Fibroblast of lung (primary cell): ENCODE measurements around the gene GAB1. TPM values are rescaled to one million over a fixed set of nuclear protein-coding genes. Genes with fewer than 3 reads are reported as not detected.

ENCODE experiments used
- DNase-seq, 2 donors: peaks; one replicate each; pipeline versions ENCODE4 v3.0.0 to v3.0.0-alpha.2; 2010; ENCODE audit warnings: low read depth in 2 of 2
- H2AFZ ChIP-seq: 2 replicates; pipeline ENCODE4 v1.5.1; 2012; ENCODE audit warnings: low read length, control low read depth, inconsistent platforms
- H3K27ac ChIP-seq: 2 replicates; pipeline ENCODE4 v1.5.1; 2011; ENCODE audit warnings: low read length, control low read depth; ENCODE audit not compliant: insufficient read depth
- H3K27me3 ChIP-seq: 2 replicates; pipeline ENCODE4 v1.5.1; 2011; ENCODE audit warnings: mild to moderate bottlenecking, low read length; ENCODE audit not compliant: control insufficient read depth, insufficient read depth
- H3K36me3 ChIP-seq: 2 replicates; pipeline ENCODE4 v1.5.1; 2011; ENCODE audit warnings: low read length; ENCODE audit not compliant: control insufficient read depth, insufficient read depth
- H3K4me1 ChIP-seq: 2 replicates; pipeline ENCODE4 v1.5.1; 2011; ENCODE audit warnings: low read length; ENCODE audit not compliant: control insufficient read depth, insufficient read depth; ENCODE audit errors: extremely low read depth
- H3K4me2 ChIP-seq: 2 replicates; pipeline ENCODE4 v1.5.1; 2011; ENCODE audit warnings: low read length, control low read depth; ENCODE audit not compliant: insufficient read depth; ENCODE audit errors: extremely low read depth
- H3K4me3 ChIP-seq, 4 experiments: fragments of 200-600 bp in 1 of 4; sonication (generic) in 1 of 4; replicated peaks in 1 of 4; 2 replicates each; pipeline ENCODE4 v1.5.1; 2011 to 2016; ENCODE audit warnings: low read length in 4 of 4, low read depth in 3 of 4, mild to moderate bottlenecking in 3 of 4, control low read depth in 2 of 4, inconsistent platforms in 1 of 4, mixed read lengths in 1 of 4; ENCODE audit not compliant: insufficient read depth in 1 of 4; ENCODE audit errors: control extremely low read depth in 1 of 4
- H3K79me2 ChIP-seq: 2 replicates; pipeline ENCODE4 v1.5.1; 2012; ENCODE audit warnings: mild to moderate bottlenecking, low read length, inconsistent platforms; ENCODE audit not compliant: control insufficient read depth, insufficient read depth
- H3K9ac ChIP-seq: 2 replicates; pipeline ENCODE4 v1.5.1; 2011; ENCODE audit warnings: mild to moderate bottlenecking, low read length, control low read depth; ENCODE audit not compliant: insufficient read depth
- H3K9me3 ChIP-seq: 2 replicates; pipeline ENCODE4 v1.5.1; 2012; ENCODE audit warnings: low read depth, low read length; ENCODE audit not compliant: control insufficient read depth, insufficient read depth
- H4K20me1 ChIP-seq: 2 replicates; pipeline ENCODE4 v1.5.1; 2011; ENCODE audit warnings: low read length; ENCODE audit not compliant: control insufficient read depth, insufficient read depth; ENCODE audit errors: extremely low read depth
- CTCF ChIP-seq, 2 donors: IDR thresholded peaks in 1 of 2; conservative IDR thresholded peaks in 1 of 2; 1 replicate in 1 of 2; 2 replicates in 1 of 2; pipeline ENCODE4 v1.5.1; 2011 to 2012; ENCODE audit warnings: low read length in 2 of 2, control low read depth in 1 of 2, inconsistent platforms in 1 of 2, low read depth in 1 of 2, mild to moderate bottlenecking in 1 of 2
- EZH2 ChIP-seq: IDR thresholded peaks from 2 replicates; pipeline ENCODE4 v1.5.1; 2012; ENCODE audit warnings: low read length, control low read depth, mild to moderate bottlenecking; ENCODE audit errors: missing control alignments
- polyA plus RNA-seq, 2 donors: library from polyadenylated mRNA; depleted of rRNA in 1 of 2; stranded (reverse) in 1 of 2; unstranded in 1 of 2; fragments of >200 nt; gene quantifications; 2 replicates each; pipeline ENCODE4 v1.2.1, GENCODE V29; 2011 to 2012; ENCODE audit warnings: missing spikeins in 1 of 2
- total RNA-seq: library from RNA; depleted of rRNA; stranded (reverse); fragments of >200 nt; gene quantifications from 2 replicates; pipeline ENCODE4 v1.2.1, GENCODE V29; 2014

GAB1 gene
- total and polyA plus RNA-seq, 2 donors (not counting 1 experiment from before 2014, with no cell fraction given): 10.6 to 18.0 TPM

- Histone ChIP-seq H3K9ac (no peak overlapping the region), H2AFZ (no peak overlapping the region), H3K79me2 (no peaks in the 10 kb centered on the region), H3K9me3 (no peaks in the 10 kb centered on the region), H3K4me3 (no peak overlapping the region), H3K27ac (no peak overlapping the region), H3K27me3 (no peaks in the 10 kb centered on the region), H4K20me1 (no peaks in the 10 kb centered on the region), H3K4me2 (no peak overlapping the region), H3K36me3 (no peaks in the 10 kb centered on the region), H3K4me1 (no peaks in the 10 kb centered on the region)
- TF ChIP-seq CTCF (conservative IDR thresholded peaks at IDR 0.05 in 1 of 2, IDR thresholded peaks at IDR 0.05 in 1 of 2; ENCODE audit: low read depth in 1 of 2, low read length in 2 of 2) (no peak), EZH2 (no peak)
- no peak for DNase-seq
Measured at GRCh38 chr4:143300860-143301259, 35.8 kb upstream of the GAB1 start.

DNA sequence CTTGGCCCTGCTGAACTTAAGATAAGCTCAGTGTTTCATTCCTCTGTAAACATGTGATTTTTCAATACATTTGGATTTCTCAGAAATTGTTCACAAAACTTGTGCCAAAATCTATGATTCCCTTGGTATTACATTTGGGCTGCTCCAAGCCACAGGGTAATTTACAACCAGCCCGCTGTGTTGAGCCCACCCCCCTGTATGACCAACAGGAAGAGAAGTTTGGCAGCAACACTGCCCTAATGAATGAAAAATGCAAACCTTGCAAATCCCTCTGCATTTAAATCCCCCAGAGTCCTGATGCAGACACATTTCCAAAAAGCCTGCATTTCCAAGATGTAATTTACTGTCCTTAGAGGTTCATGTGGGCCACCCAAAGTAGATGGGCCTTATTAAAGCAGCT, 34.1 kb upstream of the GAB1 start:
- no peak overlapping the region for H3K4me2 ChIP-seq

DNA sequence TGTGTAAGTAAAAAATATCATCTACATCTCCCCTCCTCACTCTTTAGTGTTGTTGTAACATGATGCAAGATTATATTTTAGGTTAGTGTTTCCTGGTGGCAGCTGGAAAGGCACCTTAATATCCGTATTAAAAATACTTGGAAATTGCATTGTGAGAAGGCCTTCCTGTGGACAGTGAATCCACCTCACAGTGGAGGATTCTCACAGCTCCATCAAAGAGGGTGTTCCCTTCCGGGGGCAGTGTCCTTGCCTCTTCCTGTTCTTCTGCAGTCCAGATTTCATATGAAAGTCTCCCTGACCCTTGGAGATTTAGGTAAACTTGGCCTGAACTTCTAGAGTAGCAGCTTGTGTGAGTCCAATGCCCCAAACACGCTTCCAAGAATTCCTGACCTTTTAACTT, 29.9 kb upstream of the GAB1 start:
- H3K4me3 ChIP-seq: no peak overlapping the region
- no peak overlapping the region for H3K27ac ChIP-seq
- no peak for TF ChIP-seq EZH2
- TF ChIP-seq CTCF (conservative IDR thresholded peaks at IDR 0.05 in 1 of 2, IDR thresholded peaks at IDR 0.05 in 1 of 2; ENCODE audit: low read depth in 1 of 2, low read length in 2 of 2): no peak
- no peaks in the 10 kb centered on the region for H3K4me1 ChIP-seq
- H3K36me3 ChIP-seq: no peaks in the 10 kb centered on the region
- DNase-seq: no peak
- no peak overlapping the region for H3K9ac ChIP-seq
- no peaks in the 10 kb centered on the region for H3K9me3 ChIP-seq
- no peaks in the 10 kb centered on the region for H4K20me1 ChIP-seq
- no peak overlapping the region for H3K4me2 ChIP-seq
- no peaks in the 10 kb centered on the region for H3K79me2 ChIP-seq
- no peak overlapping the region for H2AFZ ChIP-seq
- no peaks in the 10 kb centered on the region for H3K27me3 ChIP-seq

More for the DNA sequence above, 34.1 kb upstream of the GAB1 start:
- no peak overlapping the region for H2AFZ ChIP-seq
- H3K27me3 ChIP-seq: no peaks in the 10 kb centered on the region
- no peaks in the 10 kb centered on the region for H3K79me2 ChIP-seq
- no peak for TF ChIP-seq CTCF (conservative IDR thresholded peaks at IDR 0.05 in 1 of 2, IDR thresholded peaks at IDR 0.05 in 1 of 2; ENCODE audit: low read depth in 1 of 2, low read length in 2 of 2)
- TF ChIP-seq EZH2: no peak
- no peaks in the 10 kb centered on the region for H3K36me3 ChIP-seq
- no peaks in the 10 kb centered on the region for H3K4me1 ChIP-seq
- no peak overlapping the region for H3K4me3 ChIP-seq
- no peaks in the 10 kb centered on the region for H4K20me1 ChIP-seq
- DNase-seq: peak; percentile 59 to 66
- H3K27ac ChIP-seq: no peak overlapping the region
- H3K9me3 ChIP-seq: no peaks in the 10 kb centered on the region
- H3K9ac ChIP-seq: no peak overlapping the region
